Measurements from ENCODE around the gene CTSZ.
"Not testable (repeated sequence)": the region's sequence is repeated elsewhere in the genome, so short reads cannot be mapped to it uniquely, and the experiment has no call there.

Gene CTSZ

DNA sequence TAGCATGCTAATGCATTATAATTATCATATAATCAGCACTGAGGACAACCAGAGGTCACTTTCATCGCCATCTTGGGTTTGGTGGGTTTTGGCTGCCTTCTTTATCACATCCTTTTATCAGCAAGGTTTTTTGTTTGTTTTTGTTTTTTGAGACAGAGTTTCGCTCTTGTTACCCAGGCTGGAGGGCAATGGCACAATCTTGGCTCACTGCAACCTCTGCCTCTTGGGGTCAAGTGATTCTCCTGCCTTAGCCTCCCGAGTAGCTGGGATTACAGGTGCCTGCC lies 4.8 kb upstream of the CTSZ start:
- DNase-seq: not testable (repeated sequence)

DNA sequence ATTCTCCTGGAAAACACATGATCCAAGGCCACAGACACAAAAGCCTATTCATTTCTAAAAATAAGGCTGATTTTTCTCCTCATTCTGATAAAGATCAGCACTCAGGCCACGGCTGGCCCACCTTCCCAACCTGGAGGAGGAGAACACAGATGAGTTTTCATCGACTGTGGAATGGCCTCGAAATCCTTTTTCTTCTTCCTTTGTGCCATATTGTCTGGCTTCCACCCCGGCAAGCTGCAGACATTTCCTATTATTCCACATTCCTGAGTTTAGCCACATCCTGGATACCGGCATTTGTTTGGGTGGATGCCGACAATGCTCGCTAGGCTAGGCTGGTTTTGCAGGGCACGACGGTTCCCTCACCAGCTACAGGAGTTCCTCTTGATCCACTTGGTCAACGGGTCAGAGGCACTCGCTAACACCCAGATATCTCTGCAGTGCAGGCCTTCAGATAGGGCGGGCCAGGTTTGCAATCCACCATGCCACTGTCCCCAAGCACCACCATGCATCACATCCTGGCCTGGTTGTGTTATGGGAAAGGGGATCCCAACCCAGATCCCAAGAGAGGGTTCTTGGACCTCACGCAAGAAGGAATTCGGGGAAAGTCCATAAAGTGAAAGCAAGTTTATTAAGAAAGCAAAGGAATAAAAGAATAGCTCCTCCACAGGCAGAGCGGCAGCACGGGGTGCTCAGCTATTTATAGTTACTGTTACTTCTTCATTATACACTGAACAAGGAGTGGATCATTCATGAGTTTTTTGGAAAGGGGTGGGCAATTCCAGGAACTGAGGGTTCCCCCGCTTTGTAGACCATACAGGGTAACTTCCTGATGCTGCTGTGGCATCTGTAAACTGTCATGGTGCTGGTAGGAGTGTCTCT lies 4.2 kb upstream of the CTSZ start:
- DNase-seq: no peak

DNA sequence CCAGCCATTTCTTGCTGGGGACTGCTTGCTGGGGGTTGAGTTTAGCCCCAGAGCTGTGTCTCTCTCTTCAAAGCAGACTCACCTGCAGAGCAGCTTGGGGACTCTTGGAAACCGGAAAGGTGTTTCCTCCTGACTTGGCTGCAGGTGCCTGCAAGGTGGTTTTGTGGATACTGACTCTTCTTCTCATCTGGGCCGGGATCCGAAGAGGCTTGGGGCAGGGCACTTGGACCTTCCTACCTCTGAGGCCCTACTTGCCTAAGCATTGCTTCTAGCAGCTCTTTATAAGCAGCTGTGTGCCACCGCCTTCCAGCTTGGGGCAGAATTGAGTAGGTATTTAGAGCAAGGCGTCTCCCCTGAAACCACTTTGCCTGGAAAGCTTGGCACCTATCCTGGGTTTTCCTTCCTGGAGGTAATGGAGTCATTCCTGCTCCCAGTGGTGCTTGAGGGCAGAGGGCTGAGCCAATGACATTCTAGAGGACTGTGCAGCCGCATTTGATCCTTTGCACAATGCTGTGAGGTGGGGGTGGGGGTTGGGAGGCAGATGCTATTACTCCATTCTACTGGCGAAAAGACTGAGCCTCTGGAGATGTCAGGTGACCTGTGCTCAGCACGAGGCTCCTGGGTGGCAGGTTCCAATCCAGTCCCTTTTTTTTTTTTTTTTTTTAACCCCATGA lies 3.4 kb upstream of the CTSZ start:
- DNase-seq: no peak

- DNase-seq: no peak
These were observed 1.8 kb upstream of the CTSZ start for GRCh38 chr20:59008715-59009336.

GRCh38 chr20:59007665-59008511 lies 834 bp upstream of the CTSZ start:
- no peak for DNase-seq

DNA sequence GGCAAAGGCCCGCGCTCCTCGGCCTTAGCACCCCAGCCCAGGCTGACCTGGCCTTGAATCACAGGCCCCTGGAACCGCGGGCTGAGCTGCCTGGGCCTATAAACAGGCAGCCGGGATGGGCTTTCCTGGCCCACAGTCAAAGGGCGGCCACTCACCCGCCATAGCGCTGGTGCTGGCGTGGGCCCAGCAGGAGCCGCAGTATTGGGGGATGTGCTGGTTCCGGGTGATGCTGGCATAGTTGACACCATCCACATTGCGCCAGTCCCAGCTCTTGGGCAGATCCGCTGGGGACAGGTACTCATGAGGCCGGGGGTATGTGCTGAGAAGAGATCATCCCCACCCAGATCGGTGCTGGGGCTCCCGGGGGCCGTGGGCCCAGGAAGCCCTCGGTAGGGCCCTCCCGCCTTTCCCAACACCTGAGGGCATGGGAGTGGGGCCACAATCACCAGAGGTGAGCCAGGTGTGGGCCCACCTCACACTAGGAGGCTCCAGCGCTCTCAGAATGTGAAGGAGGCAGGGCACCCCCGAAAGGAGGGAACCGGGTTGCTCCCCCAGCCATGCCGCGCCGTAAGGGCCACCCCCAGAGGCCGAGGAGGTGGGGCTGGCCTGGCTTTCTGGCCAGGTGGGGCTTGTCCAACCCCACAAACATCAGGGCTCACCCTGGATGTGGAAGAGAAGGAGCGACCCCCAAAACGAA lies 739 bp downstream of the CTSZ start:
- DNase-seq: no peak

- DNase-seq: no peak
These were observed 1.4 kb downstream of the CTSZ start for GRCh38 chr20:59005523-59006166.

- no peak for DNase-seq
These were observed 2.1 kb downstream of the CTSZ start for GRCh38 chr20:59004763-59005522.

- DNase-seq: no peak
These were observed 2.6 kb downstream of the CTSZ start for GRCh38 chr20:59004493-59004762.

GRCh38 chr20:59003836-59004492 lies 3.1 kb downstream of the CTSZ start:
- DNase-seq: no peak

- no peak for DNase-seq
These were observed 4.1 kb downstream of the CTSZ start for GRCh38 chr20:59002874-59003399.

GRCh38 chr20:59002388-59002787 lies 4.7 kb downstream of the CTSZ start:
- no peak for DNase-seq

- DNase-seq: no peak
These were observed 5.4 kb downstream of the CTSZ start for GRCh38 chr20:59001449-59002171.

- DNase-seq: no peak
These were observed 6.0 kb downstream of the CTSZ start for GRCh38 chr20:59001068-59001448.

DNA sequence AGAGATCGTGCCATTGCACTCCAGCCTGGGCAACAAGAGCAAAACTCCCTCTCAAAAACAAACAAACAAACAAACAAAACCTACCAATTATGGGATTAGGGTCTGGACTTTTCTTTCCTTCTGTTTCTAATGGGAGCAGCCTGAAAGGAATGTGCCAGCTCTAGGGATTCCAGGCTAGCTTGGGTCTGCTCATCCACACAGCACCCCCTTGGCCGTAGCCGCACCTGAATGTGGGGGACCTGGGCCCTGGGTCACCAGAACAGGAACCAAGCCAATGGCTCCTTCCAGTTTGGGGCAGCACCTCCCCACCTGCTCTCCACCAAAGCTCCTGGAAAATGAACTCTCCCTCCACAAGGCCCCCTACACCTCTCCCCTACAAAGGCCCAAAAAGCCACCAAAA lies 6.7 kb downstream of the CTSZ start:
- no peak for DNase-seq

DNA sequence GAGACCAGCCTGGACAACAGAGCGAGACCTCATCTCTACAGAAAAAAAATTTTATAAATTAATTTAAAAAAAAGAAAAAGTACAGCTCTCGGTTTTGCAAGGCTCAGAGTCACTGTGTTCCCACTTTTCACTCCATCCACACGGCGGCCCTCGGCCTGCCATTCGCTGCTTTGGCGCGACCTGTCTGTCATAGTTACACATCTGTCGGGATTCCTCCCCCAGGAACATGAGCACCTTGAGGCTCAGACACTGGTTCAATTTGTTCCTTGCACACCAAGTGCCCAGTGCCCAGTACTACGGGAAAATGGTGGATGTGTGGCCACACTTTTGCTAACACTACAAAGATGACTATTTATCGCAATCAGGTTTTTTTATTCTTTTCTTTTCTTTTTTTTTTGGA lies 8.4 kb downstream of the CTSZ start:
- no peak for DNase-seq

- no peak for DNase-seq
These were observed 9.8 kb downstream of the CTSZ start for GRCh38 chr20:58997141-58997770.

DNA sequence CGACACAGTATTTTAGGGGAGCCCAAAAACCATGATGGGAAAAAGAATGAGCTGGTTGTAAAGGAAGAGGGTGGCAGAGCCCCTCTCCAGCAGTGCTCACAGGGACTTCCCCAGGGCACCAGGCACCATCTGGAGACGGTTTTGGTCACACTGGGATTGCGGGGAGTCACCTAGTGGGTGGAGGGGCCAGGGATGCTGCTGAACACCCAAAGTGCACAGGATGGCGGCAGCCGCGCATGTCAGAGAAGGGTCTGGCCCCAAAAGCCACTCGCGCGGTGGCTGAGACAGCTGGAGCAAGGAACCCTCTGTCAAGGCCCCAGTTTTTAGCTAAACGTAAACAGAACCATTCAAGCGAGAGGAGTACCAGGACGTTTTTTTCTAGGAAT lies 10.8 kb downstream of the CTSZ start:
- DNase-seq: no peak

DNA sequence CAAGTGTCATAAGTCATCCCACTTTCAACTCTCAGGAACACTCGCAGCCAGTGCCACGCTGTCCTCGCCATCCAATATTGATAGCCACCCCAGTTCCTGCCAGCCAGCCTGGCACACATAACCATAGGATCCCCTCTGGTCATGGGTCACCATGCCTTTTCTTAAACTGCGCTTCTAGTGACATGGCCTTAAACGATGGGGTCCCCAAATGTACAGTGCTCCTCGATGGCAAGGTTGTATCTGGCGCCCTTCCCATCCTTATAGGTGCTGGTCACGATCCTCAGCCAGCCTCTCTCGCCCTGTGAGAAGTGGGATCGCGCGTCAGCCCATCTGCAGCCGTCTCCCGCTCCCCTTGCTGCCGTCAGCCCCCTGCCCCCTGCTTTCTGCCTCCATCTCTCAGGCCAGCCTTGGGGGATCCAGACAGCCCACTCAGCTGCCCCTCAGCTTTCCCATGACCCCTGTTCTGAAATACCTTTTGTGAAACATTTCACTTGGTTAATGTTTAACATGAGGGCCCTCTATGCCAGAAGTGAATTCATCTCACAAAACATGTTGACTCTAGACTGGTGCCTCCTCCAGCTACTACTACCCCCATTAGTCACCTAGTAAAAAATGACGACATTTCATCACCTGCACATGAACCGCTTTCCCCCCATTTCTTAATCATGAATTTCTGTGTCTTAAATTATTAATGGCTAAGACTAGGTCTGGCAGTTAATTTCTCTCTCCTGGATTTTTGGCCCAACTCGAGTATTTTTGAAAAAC lies 11.4 kb downstream of the CTSZ start:
- no peak for DNase-seq

All from NCI-H345 (cell line).